ES-I3 (cell line): ENCODE data around the gene C10orf143.
"Not testable (repeated sequence)": the region's sequence is repeated elsewhere in the genome, so short reads cannot be mapped to it uniquely, and the experiment has no call there.

Experiments
- H3K36me3 ChIP-seq: 2 replicates; pipeline ENCODE4 v1.6.1; 2013; ENCODE audit warnings: mild to moderate bottlenecking, low read length, control low read depth, moderate library complexity; ENCODE audit not compliant: insufficient read depth
- H3K4me1 ChIP-seq: 2 replicates; pipeline ENCODE4 v1.6.1; 2013; ENCODE audit warnings: mild to moderate bottlenecking, control low read depth, low read length; ENCODE audit not compliant: insufficient read depth
- H3K9ac ChIP-seq: 2 replicates; pipeline ENCODE4 v1.6.1; 2013; ENCODE audit warnings: low read depth, mild to moderate bottlenecking, low read length, moderate library complexity
- H3K9me3 ChIP-seq: 2 replicates; pipeline ENCODE4 v1.6.1; 2013; ENCODE audit warnings: mild to moderate bottlenecking, low read length, moderate library complexity; ENCODE audit not compliant: control insufficient read depth, insufficient read depth

Gene C10orf143

DNA sequence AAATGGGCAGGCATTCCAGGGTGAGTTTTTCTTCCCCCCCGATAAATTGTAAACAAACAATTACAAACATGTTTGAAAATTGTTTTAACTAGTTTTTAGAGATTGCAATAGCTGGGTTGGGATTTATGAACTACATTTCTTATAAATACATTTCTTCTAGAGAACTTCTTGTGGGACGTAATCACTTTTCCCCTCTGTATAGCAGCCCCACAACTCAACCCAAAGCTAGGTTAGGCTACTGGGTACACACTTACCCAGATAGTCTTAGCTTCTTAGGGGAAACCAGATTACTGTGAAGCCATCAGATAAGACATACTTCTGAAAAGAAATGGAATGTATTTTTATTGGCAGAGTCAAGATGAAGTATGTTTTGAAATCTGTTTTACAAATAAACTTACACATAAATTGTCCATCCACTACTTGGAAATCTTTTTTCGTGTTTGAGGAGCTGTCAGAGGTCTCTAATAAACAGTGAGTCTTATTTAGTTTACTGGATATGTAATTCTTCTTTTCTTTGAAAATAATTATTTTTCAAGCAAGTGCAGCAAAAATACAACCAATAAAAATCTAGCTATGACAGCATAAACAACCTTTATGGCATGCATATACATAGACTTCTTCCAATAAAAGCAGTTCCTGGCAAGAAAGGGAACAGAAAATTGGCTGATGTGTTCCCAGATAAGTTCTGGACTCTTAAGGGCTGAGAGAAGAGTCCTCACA is 17.6 kb upstream of the C10orf143 start:
- Histone ChIP-seq H3K9ac (no peak overlapping the region), H3K9me3 (no peaks in the 10 kb centered on the region), H3K4me1 (peaks cover 3% of the 10 kb centered on the region; the same call in 1 of the 2 replicates), H3K36me3 (no peaks in the 10 kb centered on the region)

DNA sequence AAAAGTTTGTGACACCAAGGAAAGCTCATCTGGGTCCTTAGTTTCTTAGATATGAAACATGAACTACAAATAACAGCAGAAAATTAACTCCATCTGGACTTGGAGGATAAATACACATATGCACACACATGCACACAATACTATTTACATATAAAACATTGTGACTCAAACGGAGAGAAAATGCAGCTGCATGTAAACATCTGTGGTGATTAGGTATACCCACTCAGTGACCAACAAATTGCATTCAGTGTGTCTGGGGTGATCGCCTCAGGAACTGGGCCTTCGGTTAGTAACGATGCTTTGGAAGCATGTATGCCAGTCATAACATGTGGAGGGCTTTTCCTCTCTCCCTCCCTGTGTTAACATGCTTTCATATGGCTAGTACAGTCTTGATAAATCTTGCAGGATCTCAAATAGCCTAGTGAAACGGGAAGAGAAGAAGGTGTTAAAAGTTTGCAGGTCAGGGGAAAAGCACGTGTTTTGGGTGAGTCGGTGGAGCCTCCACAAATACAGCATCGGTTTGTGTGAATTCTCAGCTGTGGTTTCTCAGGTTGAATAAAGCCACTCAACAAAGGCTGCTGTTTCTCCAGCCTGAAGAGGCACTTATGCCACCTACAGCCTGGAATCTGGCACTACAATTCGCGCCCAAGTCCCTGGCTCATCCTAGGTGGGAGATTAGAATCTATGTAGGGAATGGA is 16.9 kb upstream of the C10orf143 start:
- peaks cover 3% of the 10 kb centered on the region; the same call in 1 of the 2 replicates for H3K4me1 ChIP-seq
- no peaks in the 10 kb centered on the region for H3K36me3 ChIP-seq
- no peaks in the 10 kb centered on the region for H3K9me3 ChIP-seq
- no peak overlapping the region for H3K9ac ChIP-seq

DNA sequence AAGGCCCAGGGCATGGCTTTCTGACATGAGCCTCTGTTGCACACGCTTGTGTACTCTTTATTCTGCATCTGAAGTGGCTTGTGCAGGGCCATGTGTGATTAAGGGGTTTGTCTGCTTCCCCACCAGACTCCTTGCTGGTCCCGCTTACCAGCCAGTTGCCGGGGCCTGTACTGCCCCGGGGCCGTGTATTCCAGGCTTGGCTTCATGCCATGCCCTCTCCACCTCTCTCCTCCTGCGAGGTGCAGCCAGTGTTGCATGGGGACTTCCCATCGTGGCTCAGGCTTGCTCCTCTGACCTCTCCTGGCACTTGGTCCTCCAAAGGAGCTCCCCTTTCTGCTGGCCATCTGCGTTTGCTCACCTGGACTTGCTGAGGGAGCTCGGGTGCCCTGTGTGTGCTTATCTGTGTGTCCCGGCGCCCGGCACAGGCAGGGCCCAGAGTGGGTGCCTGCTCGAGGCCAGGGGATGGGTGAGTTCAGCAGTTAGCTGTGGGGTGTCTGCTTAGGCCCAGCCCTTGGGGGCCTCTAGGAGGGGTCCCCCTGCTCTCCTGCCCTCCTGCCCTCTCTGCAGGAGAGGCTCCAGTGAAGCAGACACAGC is 11.0 kb upstream of the C10orf143 start:
- H3K4me1 ChIP-seq: no peaks in the 10 kb centered on the region
- no peaks in the 10 kb centered on the region for H3K36me3 ChIP-seq
- no peak overlapping the region for H3K9ac ChIP-seq
- no peaks in the 10 kb centered on the region for H3K9me3 ChIP-seq

DNA sequence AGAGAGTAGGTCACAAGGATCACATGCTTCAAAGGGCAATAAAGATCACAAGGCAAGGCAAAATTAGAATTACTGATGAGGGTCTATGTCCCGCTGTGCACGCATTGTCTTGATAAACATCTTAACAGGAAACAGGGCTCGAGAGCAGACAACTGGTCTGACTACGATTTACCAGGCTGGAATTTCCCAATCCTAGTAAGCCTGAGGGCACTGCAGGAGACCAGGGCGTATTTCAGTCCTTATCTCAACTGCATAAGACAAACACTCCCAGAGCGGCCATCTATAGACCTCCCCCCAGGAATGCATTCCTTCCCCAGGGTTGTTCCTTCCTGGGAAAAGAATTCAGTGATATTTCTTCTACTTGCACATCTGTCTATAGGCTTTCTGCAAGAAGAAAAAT is 6.9 kb upstream of the C10orf143 start:
- not testable (repeated sequence) for H3K9me3 ChIP-seq, H3K4me1 ChIP-seq, H3K36me3 ChIP-seq, H3K9ac ChIP-seq

DNA sequence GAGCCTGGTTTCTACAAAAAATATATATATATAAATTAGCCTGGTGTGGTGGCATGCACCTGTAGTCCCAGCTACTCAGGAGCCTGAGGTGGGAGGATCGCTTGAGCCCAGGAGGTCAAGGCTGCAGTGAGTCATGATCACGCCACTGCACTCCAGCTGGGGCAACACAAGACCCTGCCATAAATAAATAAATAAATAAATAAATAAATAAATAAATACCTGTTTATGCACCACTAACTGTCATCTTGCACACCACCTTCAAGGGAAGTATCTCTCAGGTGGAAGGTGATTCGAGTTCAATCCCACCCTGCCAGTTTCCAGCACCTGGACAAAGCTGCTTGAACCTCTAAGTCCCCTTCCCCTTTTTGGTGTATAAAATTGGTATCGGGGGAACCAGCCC is 6.3 kb upstream of the C10orf143 start:
- not testable (repeated sequence) for H3K9ac ChIP-seq, H3K4me1 ChIP-seq, H3K9me3 ChIP-seq, H3K36me3 ChIP-seq

DNA sequence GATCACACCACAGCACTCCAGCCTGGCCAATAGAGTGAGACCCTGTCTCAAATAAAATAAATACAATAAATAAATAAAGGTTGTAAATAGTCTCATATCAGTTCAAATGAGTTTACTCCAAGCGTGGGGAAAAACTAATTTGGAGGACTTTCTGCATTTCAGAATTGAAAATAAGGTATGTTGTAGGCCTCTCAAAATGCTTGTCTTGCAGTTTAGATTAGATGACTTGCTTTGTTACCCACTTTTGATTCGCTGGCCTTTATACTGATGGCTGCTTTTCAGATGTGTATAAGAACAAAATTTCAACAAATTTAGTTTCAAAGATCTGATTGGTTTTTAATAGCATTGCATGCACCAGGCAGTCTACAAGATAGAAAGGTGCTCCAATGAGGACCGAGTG is 2.2 kb upstream of the C10orf143 start:
- no peaks in the 10 kb centered on the region for H3K36me3 ChIP-seq
- no peaks in the 10 kb centered on the region for H3K9me3 ChIP-seq
- H3K9ac ChIP-seq: no peak overlapping the region
- peaks cover 3% of the 10 kb centered on the region; the same call in 1 of the 2 replicates for H3K4me1 ChIP-seq

DNA sequence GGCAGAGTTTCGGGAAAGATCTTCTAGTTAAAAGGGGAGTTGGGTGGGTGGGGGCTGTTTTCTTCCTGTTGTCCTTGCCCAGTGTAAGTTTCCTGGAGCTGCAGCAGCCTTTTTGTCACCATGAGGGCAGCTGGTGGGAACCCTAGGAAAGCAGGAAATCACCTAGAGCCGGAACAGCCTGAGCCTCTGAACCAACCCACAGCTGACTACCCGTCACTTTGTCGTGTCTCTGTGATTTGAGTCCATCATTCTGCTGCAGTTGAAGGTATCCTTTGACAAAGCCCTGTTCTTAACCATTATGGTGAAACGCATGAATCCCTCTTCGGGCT is 1.2 kb upstream of the C10orf143 start:
- Histone ChIP-seq H3K9me3 (no peaks in the 10 kb centered on the region), H3K9ac (peak overlapping the region; percentile 95; the same call in 1 of the 2 replicates), H3K4me1 (peaks cover 3% of the 10 kb centered on the region; the same call in 1 of the 2 replicates), H3K36me3 (no peaks in the 10 kb centered on the region)

DNA sequence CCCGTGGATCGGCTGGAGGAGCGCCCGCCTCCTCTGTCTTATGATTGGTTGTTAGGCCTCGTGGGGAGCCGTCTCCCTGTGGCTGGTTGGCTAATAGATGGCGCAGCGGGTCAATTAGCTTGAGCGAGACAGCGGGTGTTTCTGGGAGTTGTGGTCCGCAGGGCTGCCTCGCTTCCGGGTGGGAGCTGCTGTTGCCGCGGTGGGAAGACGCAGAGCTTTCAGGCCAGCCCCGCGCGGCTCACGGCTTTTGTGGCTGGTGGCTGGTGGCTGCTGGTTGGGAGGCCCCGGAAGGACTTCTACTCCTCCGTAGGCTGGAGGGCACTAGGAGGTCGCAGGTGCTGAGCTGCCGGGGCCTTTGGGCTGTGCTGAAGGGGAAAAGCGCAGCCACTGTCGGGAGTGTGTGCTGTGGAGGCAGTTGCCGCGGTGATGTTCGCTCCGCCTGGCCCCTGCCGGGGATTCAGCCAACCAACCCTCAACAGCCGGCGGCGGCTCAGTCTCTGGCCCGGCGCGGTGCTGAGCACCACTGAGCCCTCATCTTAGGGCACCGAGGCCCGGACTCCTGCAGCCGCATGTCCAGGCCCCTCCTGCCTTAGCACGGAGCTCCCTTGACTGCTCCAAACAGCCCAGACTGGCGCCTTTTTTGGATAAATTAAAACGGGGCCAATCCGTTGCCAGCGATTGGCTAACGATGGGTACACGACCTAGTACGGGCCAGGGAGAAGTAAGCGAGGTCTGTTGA is 652 bp upstream of the C10orf143 start:
- Histone ChIP-seq H3K9ac (peak overlapping the region; percentile 95), H3K4me1 (peaks cover 3% of the 10 kb centered on the region; the same call in 1 of the 2 replicates), H3K9me3 (no peaks in the 10 kb centered on the region)

DNA sequence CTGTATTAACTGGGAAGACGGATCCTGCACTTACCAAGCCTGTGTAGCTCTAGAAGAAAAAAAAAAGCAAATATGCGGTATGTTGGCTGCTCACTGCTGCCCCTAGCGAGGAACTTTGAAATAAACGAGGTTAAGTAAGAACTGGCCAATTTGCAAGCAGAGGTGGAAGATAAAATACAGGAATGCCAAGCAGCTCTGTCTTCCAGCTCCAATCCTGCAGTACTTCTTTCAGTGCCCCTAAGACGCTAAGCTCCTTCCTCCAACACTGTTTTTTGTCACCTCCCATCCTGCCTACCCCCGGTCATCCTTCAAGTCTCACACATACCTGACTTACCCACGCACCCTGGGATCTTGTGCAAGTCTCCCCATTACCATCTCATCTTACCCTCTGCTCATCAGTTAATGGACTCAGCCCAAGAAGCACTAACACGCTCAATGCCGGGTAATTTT is 809 bp downstream of the C10orf143 start:
- Histone ChIP-seq H3K36me3 (no peaks in the 10 kb centered on the region), H3K9me3 (no peaks in the 10 kb centered on the region), H3K9ac (peak overlapping the region; percentile 95), H3K4me1 (peaks cover 3% of the 10 kb centered on the region; the same call in 1 of the 2 replicates)

More for the DNA sequence above, 652 bp upstream of the C10orf143 start:
- H3K36me3 ChIP-seq: no peaks in the 10 kb centered on the region

- Histone ChIP-seq H3K4me1 (peaks cover 3% of the 10 kb centered on the region; the same call in 1 of the 2 replicates), H3K9ac (peak overlapping the region; percentile 95; the same call in 1 of the 2 replicates), H3K9me3 (no peaks in the 10 kb centered on the region)
Measured at GRCh38 chr10:130108934-130109604, 1.6 kb downstream of the C10orf143 start.

DNA sequence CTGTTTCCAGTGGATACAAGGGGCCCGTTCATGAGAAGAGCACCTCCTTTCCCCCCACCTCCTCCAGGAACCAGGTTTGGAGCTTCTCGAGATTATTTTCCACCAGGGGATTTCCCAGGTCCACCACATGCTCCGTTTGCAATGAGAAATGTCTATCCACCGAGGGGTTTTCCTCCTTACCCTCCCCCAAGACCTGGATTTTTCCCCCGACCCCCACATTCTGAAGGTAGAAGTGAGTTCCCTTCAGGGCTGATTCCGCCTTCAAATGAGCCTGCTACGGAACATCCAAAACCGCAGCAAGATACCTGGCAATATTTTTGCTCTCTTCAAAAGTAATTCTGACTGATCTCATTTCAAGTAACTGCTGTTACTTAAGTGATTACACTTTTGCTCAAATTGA is 2.5 kb downstream of the C10orf143 start:
- not testable (repeated sequence) for H3K9me3 ChIP-seq, H3K4me1 ChIP-seq, H3K36me3 ChIP-seq, H3K9ac ChIP-seq

More at GRCh38 chr10:130108934-130109604, 1.6 kb downstream of the C10orf143 start:
- H3K36me3 ChIP-seq: no peaks in the 10 kb centered on the region

DNA sequence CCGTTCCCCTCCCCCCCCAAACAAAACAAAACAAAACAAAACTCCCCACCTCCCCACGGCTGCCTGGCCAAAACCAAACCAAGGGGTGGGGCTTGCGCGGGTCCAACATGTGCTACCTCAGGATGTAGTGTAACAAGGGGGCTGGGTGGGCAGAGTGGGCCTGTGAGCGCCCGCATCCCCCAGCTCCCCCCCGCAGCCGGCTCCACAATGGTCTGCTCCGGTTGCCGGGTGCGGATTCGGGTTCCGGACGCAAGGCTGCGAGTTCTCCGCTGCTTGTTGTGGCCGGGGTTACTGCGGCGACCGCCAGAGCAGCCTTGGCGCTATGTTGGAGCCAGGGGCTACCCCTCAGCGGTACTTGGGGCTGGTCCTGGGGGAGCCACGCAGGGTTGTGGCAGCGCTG is 4.9 kb downstream of the C10orf143 start:
- Histone ChIP-seq H3K36me3 (no peaks in the 10 kb centered on the region), H3K9ac (peak overlapping the region; percentile 48; the same call in 1 of the 2 replicates), H3K9me3 (no peaks in the 10 kb centered on the region), H3K4me1 (peaks cover 3% of the 10 kb centered on the region; the same call in 1 of the 2 replicates)

DNA sequence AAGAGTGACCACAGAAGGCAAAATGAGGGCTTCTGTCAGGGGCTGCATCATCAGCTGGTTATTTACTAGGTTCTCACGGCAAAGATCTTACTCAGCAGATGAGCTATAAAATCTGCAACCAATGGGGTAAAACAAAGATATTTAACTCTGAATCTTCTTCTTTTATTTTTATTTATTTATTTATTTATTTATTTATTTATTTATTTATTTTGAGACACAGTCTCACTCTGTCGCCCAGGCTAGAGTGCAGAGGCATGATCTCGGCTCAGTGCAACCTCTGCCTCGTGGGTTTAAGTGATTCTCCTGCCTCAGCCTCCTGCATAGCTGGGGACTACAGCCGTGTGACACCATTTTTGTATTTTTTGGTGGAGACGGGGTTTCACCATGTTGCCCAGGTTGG is 11.3 kb downstream of the C10orf143 start:
- H3K4me1 ChIP-seq: no peaks in the 10 kb centered on the region
- H3K36me3 ChIP-seq: no peaks in the 10 kb centered on the region; the same call in 1 of the 2 replicates
- H3K9ac ChIP-seq: no peak overlapping the region
- no peaks in the 10 kb centered on the region for H3K9me3 ChIP-seq

GRCh38 chr10:130090565-130090964 is 20.1 kb downstream of the C10orf143 start:
- H3K36me3 ChIP-seq, H3K4me1 ChIP-seq, H3K9me3 ChIP-seq, H3K9ac ChIP-seq: not testable (repeated sequence)
